ENCODE data around the gene CARMIL1.

CARMIL1 gene

DNA sequence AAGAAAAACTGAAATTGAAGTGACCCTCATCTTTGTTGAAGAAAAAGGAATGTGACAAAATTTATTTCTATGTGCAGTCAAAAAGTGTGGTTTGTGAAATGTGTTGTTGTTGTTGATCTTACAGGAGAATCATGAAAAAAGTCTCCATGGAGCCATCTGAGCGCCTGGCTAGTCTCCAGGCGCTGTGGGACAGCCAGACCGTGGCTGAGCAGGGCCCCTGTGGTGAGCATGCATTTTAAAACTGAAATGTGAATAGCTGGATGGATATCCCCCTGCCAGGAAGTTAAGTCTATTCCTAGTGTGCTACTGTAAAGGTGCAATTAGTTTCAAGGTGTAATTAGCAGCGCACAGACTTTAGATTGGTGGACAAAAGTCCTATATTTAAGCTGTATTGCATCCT, 170.6 kb downstream of the CARMIL1 start:
- no peak for DNase-seq

DNA sequence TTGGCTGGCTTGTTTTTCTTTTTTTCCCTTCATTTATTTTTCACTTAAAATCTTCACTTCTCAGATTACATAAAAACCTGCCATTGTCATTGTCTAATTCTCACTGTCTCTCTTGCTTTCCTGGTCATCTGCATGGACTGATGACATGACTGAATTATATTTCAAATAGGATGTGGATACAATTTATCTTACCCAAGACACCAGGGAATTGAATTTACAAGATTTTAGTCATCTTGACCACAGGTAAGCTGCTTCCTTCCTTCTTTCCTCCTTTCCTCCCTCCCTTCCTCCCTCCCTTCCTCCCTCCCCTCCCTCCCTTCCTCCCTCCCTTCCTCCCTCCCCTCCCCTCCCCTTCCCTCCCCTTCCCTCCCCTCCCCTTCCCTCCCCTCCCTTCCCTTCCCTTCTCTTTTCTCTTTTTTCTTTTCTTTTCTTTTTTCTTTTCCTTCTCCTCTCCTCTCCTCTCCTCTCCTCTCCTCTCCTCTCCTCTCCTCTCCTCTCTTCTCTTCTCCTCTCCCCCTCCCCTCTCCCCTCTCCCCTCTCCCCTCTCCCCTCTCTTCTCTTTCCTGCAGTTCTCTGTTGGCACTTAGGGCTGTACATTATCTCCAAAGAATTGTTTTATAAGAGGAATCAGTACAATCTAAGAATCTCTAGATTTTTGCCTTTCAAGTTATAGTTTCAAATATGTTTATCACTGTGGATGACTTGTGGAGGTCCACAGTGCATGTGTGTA, 171.5 kb downstream of the CARMIL1 start:
- no peak for DNase-seq

DNA sequence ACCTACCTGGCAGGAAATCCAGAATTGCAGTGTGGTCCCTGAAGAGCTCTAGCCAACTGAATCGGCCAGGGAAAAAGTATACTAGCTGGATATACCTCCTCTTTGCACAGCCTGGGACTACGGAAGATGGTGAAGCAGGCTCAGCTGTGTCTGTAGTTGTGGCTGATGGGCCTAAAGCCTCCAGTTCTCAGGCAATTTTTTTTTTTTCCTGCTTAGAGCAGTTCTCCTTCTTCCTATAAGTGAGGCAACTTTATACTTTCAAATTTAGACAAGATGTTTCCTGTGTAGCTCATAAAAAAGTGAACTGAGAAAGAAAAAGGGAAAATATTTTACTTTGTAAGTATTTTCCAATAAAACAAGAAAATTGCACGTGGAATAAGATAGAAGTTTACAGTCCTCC, 172.9 kb downstream of the CARMIL1 start:
- no peak for DNase-seq

DNA sequence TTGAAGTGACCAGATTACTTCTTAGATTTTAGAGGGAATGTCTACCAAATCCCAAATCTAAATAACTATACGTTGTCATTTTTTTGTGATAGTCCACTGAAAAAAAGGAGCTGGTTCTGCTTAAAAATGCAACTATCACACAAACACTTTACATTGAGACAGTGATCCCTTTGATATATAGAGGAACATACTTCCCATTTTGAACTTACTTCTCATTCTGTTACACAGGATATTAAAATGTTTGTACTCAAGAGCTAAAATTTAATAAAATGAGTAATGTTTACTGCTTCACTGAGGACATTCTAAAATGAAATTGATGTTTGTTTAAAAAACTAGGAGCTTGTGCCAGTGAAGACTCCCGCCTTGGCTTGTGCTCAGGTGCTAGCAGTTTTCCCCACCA, 174.1 kb downstream of the CARMIL1 start:
- no peak for DNase-seq

DNA sequence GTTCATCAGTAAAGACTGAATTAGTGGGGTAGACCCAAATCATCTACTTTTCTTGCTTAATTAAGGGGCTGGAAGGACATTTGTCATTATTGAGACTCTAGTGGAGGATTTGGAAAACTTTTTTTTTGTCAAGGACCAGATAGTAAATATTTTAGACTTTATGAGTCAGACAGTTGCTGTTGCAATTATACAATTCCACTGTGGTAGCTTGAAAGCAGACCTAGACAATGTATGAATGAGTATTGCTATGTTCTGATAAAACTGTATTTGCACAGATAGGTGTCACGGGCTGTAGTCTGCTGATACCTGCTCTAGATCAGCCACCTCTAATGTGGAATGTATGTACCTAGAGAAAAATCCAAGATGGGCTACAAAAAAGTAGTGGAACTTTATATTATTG, 175.0 kb downstream of the CARMIL1 start:
- no peak for DNase-seq

DNA sequence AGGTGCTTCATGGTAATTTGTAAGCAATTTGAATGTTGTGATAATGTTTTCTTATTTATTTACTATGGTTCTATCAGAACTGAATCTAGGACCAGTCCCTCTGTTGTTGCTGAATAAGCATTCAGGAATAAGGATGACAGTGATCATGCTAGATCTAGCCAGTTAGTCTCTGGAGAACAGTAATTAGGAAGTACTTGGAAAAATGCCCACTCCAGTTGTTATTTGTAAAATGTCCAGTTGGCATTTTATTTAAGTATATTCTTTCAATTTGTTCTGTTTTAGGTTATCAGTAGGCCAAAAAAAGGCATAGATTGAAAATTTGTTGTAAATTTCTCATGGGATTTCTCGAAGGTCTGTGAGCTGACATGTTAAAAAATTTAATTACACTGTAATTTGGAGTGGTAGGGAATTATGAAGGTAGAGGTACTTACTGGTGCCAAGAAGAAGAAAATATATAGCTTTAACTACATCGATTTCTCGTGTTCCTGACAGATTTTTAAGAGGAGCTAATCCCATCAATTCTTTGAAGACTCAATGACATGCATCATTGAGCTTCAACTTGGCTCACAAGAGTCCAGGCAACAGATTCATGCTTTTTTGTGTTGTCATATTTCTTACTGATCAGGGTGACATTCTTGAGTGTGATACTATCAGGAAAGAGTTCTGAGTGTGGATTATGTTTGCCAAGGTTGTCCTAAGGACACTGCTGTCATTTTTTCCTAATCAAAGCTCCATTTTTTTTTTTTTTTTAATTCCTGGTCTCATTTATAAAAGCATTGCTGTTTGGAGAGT, 177.3 kb downstream of the CARMIL1 start:
- no peak for DNase-seq

DNA sequence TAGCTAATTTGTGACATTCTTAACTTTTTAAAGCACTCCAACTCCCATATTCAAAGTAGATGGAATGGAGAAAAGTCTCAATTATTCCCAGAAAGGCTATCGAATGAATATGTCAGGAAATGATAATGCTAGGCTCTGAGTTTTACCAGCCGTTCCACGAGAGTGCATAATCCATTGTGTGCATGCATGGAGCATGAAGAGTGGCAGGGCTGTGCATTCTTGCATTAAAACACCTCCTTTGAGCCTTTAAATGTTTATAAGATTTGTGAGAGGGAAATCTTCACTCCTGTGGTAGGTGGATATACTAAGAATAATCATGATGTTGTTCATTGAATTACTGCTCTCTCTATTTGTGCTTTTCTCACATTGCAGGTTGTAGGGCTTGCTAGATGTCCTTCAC, 178.3 kb downstream of the CARMIL1 start:
- DNase-seq, result no peak

DNA sequence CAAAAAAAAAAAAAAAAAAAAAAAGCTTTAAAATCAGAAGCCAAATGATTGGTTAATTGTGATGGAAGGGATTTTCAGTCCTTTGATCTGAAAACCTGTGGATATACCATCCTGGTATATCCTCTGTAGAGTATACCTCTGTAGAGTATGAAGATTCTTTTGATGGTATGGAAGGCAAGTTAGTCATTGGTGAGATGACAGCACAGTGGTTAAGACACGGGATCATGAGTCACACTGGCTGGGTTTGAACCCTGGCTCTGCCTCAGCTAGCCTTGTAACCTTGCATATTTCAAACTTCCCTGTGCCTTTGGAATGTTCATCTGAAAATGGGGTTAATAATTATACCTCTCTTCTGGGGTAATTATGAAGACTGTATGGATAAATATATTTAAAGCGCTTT, 179.3 kb downstream of the CARMIL1 start:
- DNase-seq, result peak; percentile 33 to 34

DNA sequence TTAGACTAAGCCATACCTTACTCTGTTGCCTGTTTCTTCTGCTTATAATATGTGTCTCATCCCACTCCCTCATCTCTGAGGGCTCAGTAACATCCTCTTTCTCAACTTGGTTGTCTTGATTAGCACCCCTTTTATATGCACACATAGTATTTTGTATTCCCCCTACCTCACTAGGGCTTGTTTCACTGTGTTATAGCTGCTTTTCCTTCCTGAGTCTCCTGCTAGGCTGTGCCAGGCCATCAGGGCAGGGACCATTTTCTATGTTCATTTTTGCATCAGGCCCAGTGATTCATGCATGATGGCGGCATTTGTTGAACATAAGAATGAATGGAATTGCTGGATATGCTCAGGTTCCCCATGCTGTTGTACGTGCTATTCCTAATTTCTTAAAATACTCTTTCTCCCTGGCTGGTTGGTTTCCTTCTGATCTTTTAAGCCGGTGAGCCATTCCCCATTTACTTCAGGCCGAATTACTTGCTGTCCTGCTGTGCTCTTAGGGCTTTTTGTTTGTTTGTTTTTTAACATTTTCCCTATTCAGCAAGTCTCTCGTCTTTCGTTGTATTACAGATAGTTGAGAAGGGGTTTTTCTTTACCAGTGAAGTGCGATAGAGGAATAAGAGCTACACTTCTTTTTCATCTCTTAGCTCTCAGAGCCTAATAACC, 183.2 kb downstream of the CARMIL1 start:
- no peak for DNase-seq

DNA sequence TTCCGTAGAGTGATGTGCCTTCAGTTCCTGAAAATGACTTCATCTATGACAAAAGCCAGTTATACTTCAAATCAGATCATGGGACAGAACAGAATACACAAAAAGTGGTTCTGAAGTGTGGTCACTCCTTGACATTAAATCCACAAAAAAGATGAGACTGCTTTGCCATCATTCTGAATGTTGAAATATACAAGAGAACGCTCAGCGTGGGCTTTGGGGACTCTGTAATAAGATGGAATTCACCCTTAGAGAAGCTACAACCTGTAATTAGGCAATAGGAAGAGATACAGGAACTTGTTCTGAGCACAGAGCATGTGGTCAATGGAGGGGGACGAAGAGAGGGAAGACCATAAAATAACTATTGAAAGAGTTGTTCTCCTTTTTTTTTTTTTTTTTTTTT, 184.3 kb downstream of the CARMIL1 start:
- DNase-seq, result no peak

DNA sequence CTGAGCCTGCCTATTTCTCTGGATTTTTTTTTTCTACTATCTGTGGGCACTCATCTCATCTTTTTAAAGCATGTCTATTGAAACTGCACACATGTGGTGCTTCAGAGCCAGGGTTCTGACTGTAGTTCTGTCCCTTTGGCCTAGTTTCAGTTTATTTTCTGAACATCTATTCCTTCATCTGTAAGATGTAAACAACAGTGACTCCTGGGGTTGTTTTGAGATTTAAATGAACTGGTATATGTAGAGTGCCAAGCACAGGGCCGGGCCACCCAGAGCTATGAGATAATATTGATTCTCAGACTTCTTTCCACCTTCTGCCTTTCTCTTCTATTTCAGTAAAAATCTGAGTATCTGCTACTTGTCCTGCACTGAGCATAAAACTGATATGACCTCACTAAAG, 185.1 kb downstream of the CARMIL1 start:
- DNase-seq, result no peak

DNA sequence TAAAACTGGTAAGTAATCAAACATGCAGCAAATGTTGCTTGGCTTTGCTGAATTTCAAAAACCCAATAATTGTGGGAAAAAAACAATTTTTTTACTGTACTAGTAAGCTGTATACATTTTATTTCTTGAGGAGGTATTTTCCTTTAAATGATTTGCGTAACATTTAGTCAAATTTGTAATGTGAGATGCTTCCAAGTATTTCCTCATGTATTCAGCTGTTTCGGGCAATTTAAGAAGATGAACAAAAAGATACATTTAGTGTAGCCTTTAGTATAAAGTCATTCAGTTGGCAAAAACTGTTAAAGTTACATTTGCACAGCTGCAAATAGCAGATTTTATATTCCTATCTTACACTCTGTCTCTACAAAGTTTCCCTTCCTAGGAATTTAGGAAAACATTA, 186.8 kb downstream of the CARMIL1 start:
- DNase-seq, result no peak

DNA sequence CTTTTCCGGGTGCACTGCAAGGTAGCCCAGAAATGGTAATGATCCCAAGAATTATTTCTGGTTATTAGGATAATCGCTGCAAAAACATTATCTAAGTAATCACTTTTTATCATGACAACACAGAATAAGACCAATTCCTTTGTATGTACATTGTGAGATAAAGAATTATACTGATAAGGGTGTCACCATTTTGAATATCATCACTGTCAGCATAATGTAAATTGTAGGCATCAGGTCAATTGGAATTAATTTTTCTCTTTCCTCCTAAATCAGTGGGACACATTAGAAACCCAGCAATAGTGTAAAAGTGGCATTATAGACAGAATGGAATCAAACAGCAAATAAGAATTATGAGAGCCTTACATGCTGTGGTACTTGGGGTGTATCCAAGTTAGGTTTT, 189.7 kb downstream of the CARMIL1 start:
- no peak for DNase-seq

DNA sequence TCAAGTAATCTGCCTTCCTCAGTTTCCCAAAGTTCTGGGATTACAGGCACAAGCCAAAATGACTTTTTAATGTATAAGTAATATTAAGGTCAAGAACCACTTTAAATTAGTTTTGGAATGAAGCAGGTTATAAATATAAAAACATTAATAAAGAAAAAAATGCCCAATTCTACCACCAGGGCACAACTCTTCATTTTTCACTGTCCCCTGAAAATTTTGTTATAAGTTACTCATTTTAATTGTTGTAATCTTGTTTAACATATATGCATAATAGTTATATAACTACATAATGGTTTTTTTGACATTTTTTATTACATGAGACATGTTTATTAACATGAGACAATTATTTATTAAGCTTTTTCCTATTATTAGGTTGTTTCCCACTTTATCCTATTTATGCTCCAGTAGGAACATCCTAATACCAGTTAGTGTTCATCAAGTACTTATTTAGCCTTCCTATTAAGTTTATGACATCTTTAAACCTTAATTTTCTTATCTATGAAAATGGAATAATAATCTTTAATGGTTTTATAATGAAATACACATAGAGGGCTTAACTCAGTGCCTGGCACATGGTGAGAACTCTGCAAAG, 190.7 kb downstream of the CARMIL1 start:
- no peak for DNase-seq

DNA sequence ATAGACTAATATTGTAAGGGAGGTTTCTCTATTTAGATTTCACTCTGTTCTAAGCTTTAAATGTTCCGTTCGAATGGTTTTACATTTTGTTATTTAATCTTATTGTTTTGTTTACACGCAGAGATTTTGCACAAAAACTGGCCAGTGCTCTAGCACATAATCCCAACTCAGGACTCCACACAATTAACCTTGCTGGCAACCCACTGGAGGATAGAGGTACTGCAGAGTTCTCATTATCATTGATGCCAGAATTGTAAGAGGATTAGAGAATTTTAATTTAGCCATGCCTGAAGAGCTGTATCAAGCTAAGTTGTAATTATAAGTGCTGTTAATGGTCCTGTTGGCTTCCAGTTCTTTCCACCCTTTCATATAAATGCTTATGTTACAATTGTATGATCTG, 193.1 kb downstream of the CARMIL1 start:
- DNase-seq, result peak in 1 of 2 experiments; percentile 6

DNA sequence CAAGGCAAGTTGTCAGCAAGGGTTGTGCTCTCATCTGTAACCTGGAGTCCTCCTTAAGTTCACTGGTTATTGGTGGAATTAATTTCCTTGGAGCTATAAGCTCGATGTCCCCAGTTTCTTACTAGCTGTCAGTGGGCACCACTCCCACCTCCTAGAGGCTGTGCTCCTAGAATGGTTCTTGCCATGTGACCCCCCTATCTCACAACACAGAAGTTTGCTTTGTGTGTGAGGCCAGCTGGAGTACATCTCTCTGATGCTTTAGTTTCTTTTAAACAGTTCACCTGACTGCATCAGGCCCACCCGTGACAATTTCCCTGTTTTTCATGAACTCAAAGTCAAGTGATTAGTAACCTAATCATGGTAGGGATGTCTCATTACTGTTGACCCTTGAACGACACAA, 193.7 kb downstream of the CARMIL1 start:
- DNase-seq, result no peak

DNA sequence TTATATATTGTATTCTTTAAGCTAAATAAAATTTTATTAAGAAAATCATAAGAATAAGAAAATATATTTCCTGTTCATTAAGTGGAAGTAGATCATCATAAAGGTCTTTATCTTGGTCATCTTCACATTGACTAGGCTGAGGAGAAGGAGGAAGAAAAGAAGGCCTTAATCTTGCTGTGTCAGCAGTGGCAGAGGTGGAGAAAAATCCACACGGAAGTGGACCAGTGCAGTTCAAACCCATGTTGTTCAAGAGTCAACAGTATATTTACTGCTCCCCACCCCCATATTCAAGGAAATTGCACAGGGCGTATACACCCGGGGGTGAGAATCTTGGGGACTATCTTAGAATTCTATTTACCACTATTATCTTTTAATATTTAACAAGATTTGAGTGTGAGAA, 194.3 kb downstream of the CARMIL1 start:
- no peak for DNase-seq

DNA sequence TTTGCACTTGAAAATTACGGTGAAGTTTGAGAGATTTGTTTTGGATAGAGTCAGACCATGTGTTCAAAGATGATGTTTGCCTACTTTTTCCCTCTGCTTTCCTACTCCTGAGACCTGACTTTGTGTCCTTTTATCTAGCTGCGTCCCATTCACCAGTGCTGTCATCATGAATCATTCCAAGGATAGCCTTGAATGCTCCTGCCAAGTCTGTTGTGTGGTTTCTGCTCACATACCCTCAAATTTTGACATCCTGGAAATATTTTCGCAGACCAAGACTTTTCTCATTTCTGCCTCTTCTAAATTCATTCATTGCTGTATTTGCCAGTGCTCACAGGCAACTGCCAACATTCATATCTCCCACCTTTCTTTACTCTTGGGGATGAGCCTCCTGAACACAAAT, 197.0 kb downstream of the CARMIL1 start:
- DNase-seq, result no peak

DNA sequence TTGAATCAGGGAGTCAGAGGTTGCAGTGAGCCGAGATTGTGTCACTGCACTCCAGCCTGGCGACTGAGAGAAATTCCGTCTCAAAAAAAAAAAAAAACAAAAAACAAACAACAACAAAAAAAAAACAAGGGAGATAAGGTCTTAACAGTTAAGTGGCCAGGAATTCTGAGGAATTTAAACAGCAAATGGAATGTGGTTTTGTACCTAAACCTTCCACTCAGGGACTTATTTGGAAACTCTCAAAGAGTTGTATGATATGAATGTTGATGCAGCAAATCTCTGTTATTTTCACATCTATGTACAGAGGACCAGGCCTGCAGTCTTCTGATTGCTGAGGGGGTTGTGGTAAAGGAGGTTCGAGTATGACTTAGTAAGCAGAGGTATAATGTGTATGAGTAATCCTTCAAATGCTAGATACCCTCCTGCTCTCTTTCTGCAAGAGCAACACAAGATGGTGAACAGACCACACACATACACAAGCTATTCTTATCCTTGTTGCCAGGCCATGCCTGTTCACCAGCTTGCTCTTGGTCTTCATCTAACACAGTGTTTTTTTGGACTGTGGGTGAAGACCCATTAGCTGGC, 197.9 kb downstream of the CARMIL1 start:
- DNase-seq, result no peak

DNA sequence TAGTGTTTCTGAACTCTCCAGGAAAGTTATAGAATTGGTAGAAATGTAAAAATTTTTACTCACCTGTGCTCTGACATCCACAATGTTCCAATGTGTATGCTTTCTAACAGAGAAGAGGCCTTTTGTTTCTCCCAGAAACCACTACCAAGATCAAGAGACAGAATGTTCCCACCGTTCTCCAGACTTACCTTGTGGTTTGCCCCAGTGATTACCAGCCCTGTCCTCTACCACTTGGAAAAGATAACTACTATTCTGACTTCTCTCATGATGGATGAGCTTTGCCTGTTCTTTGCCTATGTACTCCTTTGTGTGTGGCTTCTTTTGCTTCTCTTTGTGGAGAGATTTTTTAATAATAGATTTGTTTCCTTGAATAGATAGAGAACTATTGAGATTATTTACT, 199.8 kb downstream of the CARMIL1 start:
- DNase-seq, result no peak

DNA sequence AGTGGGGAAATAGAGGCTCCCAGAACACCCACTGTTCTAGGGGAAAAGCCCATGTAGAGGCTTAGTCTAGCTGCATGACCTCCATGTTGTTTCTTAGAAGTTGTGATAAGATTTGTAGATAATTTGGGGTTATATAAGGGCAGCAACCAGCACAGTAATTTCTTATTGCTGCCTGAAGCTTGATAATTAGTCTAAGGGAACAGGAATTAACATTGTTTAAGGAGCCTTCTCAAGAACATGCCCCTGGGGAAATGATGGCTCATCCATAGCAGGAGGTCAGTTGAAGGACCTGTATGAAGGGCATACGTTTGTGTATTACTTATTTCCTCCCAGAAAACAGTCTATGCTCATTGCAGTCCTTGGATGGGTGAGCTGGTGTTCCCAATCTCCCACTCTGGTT, 202.1 kb downstream of the CARMIL1 start:
- no peak for DNase-seq

DNA sequence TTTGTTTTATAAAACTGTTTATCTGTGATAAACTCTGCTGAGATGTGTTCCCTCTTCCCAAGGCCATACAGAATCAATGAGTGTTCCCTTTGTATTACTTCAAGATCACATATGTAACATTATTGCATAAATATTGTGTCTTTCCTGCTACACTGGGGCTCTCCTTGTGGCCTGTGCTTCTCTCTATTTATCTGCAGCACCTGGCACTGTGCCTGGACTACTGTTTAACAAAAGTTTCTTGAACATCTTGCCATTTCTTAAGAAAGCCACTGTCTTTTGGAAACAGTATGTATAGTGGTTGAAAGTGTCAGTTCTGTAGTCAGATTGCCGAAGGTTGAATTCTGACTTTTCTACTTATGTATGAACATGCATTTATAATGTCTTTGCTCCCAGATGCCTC, 203.8 kb downstream of the CARMIL1 start:
- no peak for DNase-seq

DNA sequence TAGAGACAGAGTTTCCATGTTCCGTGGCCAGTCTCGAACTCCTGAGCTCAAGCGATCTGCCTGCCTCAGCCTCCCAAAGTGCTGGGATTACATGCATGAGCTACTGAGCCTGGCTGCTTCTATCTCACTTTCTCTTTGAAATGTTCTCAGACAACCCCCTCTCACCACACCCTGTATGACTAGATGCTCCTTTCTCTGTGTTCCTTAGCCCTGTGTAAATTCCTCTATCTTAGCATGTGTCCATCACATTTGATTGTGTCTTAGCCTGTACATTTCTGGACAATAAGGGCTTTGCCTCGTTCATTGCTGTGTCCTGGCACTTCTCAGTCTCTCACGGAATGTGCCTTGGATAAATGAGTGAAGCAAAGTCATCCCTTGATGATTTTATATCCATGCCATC, 204.8 kb downstream of the CARMIL1 start:
- no peak for DNase-seq
